Measurements from ENCODE around the gene C4orf54.

Gene C4orf54

DNA sequence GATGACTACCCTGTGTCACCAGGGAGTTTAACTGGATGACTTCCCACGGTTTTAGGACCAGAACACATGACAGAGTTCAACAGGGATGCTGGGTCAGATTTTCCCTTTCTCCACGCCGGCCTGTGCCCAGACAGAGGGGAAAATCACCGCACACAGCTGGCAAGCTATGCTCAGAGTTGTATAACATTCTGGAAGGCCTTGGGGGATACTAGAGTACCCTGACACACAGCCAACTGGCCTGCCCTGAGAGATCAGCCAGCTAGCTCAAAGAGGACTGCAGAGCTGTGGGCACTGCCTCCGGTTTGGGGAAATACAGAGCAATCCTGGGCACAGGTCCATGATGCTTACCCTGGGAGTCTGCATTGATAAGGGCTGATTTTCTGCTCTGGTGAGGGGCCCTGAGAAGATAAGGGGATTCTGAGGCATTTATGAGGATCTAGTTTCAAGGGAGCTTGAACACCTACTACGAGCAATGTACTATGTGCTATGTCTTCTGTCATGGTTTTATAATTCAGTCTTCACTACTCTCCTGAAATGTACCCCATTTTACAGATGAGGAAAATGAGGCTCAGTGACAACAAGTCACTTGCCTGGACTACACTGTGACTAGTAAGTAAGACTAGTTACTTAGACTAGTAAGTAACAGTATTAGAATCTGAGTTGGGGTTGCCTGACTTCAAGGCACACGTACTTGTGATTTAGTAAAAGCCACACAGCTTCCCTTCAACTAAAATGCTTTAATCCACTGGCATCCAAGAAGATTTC, 14.7 kb downstream of the C4orf54 start:
- H3K36me3 Mint-ChIP-seq, result no peaks in the 10 kb centered on the region
- DNase-seq (ENCODE audit: low spot score in 2 of 2) (no peak), ATAC-seq (no peak)
- H3K27ac Mint-ChIP-seq, result no peak overlapping the region
- H3K4me1 Mint-ChIP-seq, result no peaks in the 10 kb centered on the region
- H3K4me3 Mint-ChIP-seq, result no peak overlapping the region
- no peaks in the 10 kb centered on the region for H3K9me3 Mint-ChIP-seq

DNA sequence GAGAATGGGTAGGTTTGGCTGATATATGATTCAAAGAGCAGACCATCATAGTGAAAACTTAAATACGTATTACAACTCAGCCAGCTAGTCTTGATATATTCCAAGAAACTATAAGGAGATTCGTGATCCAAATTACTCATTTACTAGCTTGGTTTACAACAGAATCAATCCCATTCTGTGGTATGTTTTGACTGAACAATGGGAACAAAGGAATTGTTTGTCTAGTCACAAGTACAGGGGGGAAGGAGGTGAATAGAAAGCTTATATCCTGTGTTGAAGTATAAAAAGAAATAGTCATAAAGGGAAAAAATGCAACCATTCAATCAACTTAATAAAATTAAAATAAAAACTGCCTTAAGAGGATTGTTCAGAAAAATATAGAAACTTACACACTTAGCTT, 17.0 kb downstream of the C4orf54 start:
- no peaks in the 10 kb centered on the region for H3K9me3 Mint-ChIP-seq
- DNase-seq (ENCODE audit: low spot score in 2 of 2) (no peak), ATAC-seq (no peak)
- H3K4me3 Mint-ChIP-seq, result no peak overlapping the region
- H3K4me1 Mint-ChIP-seq, result no peaks in the 10 kb centered on the region
- no peak overlapping the region for H3K27ac Mint-ChIP-seq
- no peaks in the 10 kb centered on the region for H3K36me3 Mint-ChIP-seq

DNA sequence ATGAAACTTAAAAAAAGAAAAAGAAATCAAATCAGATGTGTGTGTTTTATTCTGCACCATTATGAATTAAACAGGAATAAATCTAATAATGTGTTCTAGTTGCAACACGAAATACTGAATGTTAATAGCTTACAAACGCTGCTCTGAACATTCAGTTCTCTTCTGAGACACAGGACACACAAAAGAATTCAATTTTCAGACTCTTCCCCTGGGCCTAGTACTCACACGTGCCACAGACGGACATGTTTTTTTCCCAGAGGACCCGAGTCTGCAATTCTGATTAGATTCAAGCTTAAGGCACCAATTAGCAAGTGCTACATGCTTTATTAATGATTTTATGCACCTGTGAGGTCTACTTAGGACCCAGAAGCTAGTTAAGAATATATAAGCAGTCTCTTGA, 20.5 kb downstream of the C4orf54 start:
- DNase-seq (ENCODE audit: low spot score in 2 of 2) (no peak), ATAC-seq (no peak)
- Mint-ChIP-seq H3K4me1 (no peaks in the 10 kb centered on the region), H3K9me3 (no peaks in the 10 kb centered on the region), H3K4me3 (no peak overlapping the region), H3K36me3 (no peaks in the 10 kb centered on the region), H3K27ac (no peak overlapping the region)

DNA sequence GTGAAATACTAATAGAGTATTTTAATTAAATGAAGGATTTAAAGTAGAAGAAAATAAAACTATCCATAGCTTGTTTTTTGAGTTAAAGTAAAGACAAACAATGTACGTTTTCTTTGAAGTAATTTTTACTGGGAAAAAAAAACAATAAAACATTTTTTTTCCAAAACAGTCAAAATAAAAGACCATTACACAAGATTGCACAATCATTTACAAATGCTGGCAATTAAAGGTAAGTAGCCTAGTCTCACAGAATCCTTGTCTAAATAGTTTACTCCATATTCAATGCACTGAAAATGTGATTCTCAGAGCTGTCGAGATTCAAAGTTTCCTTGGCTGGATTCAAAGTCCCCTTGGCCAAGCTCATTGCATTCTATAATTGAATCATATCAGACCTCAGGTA, 21.2 kb downstream of the C4orf54 start:
- H3K4me3 Mint-ChIP-seq, result no peak overlapping the region

DNA sequence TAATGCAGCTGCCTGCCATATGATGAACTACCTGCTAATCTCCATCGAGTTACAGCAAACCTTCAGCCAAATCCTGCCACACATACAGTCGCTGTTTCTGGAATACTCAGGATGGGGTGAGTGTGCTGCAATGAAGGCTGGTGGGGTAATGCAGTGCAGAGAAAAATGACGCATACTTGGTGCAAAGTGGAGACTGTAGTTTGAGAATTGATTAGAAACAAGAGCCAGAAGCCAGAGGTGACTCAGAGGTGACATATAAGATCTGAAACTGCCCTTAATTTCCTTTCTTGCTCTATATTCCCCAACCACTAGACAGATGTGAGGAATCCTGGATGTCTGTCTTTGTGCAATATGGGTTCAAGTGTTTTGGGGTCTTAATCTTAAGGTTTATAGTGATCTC, 22.0 kb downstream of the C4orf54 start:
- Mint-ChIP-seq H3K27ac (no peak overlapping the region), H3K4me1 (no peaks in the 10 kb centered on the region), H3K4me3 (no peak overlapping the region), H3K9me3 (no peaks in the 10 kb centered on the region), H3K36me3 (no peaks in the 10 kb centered on the region)
- DNase-seq (ENCODE audit: low spot score in 2 of 2) (no peak), ATAC-seq (no peak)

More for the DNA sequence above, 21.2 kb downstream of the C4orf54 start:
- Mint-ChIP-seq H3K27ac (no peak overlapping the region), H3K9me3 (no peaks in the 10 kb centered on the region), H3K4me1 (no peaks in the 10 kb centered on the region), H3K36me3 (no peaks in the 10 kb centered on the region)
- ATAC-seq (no peak), DNase-seq (ENCODE audit: low spot score in 2 of 2) (no peak)

DNA sequence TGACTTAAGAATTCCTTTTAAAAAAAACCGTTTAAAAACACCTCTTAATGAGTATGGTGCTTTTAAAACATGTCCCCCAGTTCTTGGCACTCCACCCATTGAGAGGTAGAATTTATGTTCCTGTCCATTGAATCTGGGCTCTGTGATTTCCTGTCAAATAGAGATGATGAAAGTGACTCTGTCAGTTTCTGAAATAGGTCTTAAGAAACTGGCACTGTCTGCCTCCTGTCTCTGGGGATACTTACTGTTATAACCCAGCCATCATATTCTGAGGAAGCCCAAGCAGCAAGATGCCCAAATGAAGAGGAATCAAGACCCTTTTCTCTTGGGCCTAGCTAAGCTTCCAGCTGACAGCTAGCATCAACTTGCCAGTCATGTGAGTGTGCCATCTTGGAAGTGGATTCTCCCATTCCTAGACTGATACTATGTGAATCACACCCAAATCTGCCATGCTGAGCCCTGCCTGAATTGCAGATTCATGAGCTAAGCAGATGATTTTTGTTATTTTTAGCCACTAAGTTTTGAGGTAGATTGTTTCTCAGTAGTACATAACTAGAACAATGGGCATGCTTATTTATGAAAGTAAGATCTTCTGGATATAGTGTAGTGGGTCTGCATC, 22.8 kb downstream of the C4orf54 start:
- ATAC-seq (no peak), DNase-seq (ENCODE audit: low spot score in 2 of 2) (no peak)
- Mint-ChIP-seq H3K9me3 (no peaks in the 10 kb centered on the region), H3K4me1 (no peaks in the 10 kb centered on the region), H3K36me3 (no peaks in the 10 kb centered on the region), H3K4me3 (no peak overlapping the region), H3K27ac (no peak overlapping the region)

DNA sequence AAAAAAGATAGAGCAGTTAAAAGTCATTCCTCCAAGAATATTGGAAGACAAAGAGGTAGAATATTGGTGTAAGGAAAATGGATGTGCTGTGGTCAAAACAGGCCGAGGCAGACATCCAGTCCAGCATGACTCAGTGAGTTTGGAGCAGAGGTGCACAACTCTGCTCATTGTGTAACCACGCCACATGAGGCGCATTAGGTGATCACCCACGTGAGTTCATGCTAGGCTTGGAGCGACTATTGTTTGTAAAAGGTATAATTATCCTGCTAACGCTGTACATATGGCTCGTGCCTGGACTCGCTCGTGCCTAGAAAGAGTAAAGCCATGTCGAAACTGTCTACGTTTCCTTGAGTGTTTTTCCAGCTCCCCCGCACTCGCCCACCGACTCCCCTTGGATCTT, 23.9 kb downstream of the C4orf54 start:
- Mint-ChIP-seq H3K4me3 (no peak overlapping the region), H3K27ac (no peak overlapping the region), H3K9me3 (no peaks in the 10 kb centered on the region), H3K36me3 (no peaks in the 10 kb centered on the region), H3K4me1 (no peaks in the 10 kb centered on the region)
- ATAC-seq, result no peak
- no peak for DNase-seq (ENCODE audit: low spot score in 2 of 2)

DNA sequence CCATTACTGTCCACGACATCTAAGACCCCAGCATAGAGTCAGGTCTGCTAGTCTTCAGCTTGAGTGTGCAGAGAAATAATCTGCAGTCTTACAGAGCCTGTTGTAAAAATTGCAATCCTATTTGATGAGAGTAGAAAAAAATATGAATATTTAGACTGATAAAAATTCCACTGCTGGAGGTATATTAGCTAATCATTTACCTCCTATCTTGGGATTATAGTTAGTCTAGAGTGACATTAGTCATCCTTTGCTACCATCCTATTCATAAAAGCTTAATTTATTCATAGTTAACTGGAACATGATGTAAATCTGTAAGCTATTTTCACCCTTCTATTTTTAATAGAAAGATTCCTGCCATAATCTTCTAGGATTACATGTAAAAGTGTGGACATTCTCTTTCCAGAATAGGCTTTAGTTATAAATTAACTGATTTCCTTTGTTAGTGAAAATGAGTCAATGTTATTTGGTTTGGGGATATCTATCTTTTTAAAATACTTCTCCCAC, 26.7 kb downstream of the C4orf54 start:
- no peaks in the 10 kb centered on the region for H3K4me1 Mint-ChIP-seq
- ATAC-seq, result no peak
- no peak for DNase-seq (ENCODE audit: low spot score in 2 of 2)
- no peak overlapping the region for H3K27ac Mint-ChIP-seq
- no peaks in the 10 kb centered on the region for H3K36me3 Mint-ChIP-seq
- no peak overlapping the region for H3K4me3 Mint-ChIP-seq
- no peaks in the 10 kb centered on the region for H3K9me3 Mint-ChIP-seq

DNA sequence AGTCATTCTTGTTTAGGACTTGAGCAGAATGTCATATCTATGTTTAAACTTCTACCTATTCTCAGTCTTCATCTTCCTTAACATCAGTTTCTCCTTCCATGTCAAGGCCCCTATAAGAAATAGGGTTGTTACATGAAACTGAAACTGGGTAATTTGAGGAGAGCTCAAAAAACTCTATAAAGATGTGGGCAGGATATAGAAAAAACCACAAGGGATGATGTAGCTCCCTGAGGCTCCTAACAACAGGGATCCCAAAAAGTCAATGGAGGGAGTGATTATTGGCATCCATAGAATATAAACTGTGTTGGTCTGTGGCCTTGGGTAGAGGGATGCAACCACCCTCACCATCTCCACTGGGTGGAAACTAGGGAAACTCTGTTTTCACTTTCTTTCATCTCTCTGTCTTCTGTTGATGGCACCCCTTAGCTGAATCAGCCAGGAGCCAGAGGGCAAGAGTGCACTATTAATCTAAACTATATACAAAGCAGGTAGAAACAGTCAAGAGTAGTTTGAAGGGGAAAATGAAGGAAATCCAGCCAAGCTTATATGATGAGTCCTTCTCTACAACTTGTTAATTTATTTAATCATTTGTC, 27.6 kb downstream of the C4orf54 start:
- no peak overlapping the region for H3K27ac Mint-ChIP-seq
- H3K9me3 Mint-ChIP-seq, result no peaks in the 10 kb centered on the region
- no peaks in the 10 kb centered on the region for H3K4me1 Mint-ChIP-seq
- ATAC-seq, result no peak
- H3K4me3 Mint-ChIP-seq, result no peak overlapping the region
- no peak for DNase-seq (ENCODE audit: low spot score in 2 of 2)
- no peaks in the 10 kb centered on the region for H3K36me3 Mint-ChIP-seq

DNA sequence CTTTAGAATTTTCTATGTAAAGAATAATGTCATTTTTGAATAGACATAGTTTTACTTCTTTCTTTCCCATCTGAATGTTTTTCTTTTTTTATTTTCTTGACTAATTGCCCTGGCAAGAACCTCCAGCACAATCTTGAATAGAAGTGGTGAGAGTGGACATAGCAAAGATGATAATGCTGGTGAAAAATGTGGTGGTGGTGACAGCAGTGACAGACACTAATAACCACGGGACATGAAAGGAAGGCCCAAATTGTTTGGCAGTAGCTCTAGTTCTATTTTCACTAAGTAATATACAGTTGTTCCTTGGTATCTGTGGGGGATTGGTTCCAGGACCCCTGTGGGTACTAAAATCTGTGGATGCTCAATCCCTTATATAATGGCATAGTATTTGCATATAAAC, 29.6 kb downstream of the C4orf54 start:
- H3K4me1 Mint-ChIP-seq, result no peaks in the 10 kb centered on the region
- H3K4me3 Mint-ChIP-seq, result no peak overlapping the region
- no peaks in the 10 kb centered on the region for H3K36me3 Mint-ChIP-seq
- H3K9me3 Mint-ChIP-seq, result no peaks in the 10 kb centered on the region
- H3K27ac Mint-ChIP-seq, result no peak overlapping the region
- DNase-seq (ENCODE audit: low spot score in 2 of 2), result no peak
- ATAC-seq, result no peak

DNA sequence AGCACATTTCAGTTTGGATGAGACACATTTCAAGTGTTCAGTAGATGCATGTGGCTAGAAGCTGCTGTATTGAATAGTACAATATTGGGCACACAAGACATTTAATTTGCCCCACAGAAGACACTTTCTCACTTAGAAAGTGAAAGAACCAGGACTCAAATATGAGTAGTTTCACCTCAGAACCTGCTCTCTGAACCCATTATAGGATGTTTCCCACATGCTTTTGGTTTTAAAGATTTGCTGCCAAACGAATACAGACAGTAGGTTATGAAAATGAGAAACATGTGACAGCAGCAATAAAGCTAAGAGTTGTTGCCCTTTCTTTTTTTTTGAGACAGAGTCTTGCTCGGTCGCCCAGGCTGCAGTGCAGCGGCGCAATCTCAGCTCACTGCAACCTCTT, 32.3 kb downstream of the C4orf54 start:
- Mint-ChIP-seq H3K9me3 (no peaks in the 10 kb centered on the region), H3K4me3 (no peak overlapping the region), H3K4me1 (no peaks in the 10 kb centered on the region), H3K36me3 (no peaks in the 10 kb centered on the region), H3K27ac (no peak overlapping the region)
- DNase-seq (ENCODE audit: low spot score in 2 of 2) (no peak), ATAC-seq (no peak)

DNA sequence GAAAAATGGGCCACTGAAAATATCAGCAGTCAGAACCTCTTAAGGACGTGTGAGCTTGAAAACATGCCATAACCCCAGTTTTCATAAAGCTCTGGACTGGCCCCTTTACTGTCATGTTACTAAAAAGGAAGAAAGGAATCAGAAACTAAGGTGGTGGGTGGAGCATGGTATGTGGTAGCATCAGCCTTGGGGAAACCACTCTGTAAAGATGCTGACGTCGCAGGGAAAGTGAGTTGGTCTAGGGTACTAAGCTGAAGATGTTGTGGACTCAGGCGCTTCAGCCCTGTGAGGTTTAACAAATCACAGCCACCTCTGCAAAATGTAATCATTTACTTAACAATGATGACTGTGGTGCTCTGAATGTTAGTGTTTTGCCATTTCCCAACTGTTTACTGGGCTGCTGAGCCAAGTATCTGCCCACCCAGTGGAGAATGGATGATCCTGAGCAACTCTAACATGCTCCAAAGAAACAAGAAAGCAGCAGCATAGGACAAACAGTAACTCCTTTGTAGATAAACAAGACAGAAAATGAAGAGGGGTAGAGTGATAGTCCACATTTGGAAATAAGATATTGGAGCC, 33.4 kb downstream of the C4orf54 start:
- Mint-ChIP-seq H3K27ac (no peak overlapping the region), H3K9me3 (no peaks in the 10 kb centered on the region), H3K4me3 (no peak overlapping the region), H3K36me3 (no peaks in the 10 kb centered on the region), H3K4me1 (no peaks in the 10 kb centered on the region)
- DNase-seq (ENCODE audit: low spot score in 2 of 2), result no peak
- peak; percentile 68 for ATAC-seq

DNA sequence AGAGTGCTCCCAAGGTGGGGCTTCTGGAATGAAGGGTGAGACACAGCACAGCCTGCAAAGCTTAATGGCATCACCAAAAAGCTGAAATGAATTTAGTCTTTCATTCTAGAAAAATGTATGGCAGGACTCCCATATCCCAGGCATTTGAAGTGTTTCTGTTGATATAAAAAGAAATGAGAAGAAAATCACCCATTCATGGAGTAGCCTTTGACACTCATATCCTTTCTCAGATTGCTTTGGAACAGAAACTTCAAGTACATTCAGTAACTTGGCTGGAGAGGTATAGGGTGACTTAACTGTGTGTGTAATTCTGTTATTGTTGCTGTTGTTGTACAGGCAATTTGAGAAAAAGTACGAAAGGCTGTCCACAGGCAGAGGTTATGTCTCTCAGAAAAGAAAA, 35.3 kb downstream of the C4orf54 start:
- ATAC-seq (no peak), DNase-seq (ENCODE audit: low spot score in 2 of 2) (no peak)
- Mint-ChIP-seq H3K27ac (no peak overlapping the region), H3K4me1 (no peaks in the 10 kb centered on the region), H3K36me3 (no peaks in the 10 kb centered on the region), H3K9me3 (no peaks in the 10 kb centered on the region), H3K4me3 (no peak overlapping the region)

DNA sequence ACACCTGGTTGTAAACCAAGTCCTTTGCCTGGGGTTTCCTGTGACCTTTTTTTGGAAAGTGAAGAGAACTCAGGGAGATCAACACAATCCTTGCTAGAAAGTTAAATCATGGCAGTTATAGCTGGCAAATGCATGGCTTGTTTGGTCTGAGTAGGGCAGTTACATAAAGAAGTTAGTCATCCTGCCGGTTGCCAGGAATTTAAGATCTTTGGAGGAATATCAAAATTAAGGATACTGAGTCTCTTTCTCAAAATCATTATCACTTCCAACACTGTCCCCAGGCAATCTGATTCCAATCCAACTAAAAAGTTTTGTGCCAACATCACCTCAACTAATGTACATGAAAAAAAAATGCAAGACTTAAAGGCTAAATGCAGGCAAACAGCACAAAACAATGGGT, 40.3 kb downstream of the C4orf54 start:
- Mint-ChIP-seq H3K9me3 (no peaks in the 10 kb centered on the region), H3K4me1 (no peaks in the 10 kb centered on the region), H3K36me3 (no peaks in the 10 kb centered on the region), H3K4me3 (no peak overlapping the region), H3K27ac (no peak overlapping the region)
- no peak for DNase-seq (ENCODE audit: low spot score in 2 of 2)
- no peak for ATAC-seq

DNA sequence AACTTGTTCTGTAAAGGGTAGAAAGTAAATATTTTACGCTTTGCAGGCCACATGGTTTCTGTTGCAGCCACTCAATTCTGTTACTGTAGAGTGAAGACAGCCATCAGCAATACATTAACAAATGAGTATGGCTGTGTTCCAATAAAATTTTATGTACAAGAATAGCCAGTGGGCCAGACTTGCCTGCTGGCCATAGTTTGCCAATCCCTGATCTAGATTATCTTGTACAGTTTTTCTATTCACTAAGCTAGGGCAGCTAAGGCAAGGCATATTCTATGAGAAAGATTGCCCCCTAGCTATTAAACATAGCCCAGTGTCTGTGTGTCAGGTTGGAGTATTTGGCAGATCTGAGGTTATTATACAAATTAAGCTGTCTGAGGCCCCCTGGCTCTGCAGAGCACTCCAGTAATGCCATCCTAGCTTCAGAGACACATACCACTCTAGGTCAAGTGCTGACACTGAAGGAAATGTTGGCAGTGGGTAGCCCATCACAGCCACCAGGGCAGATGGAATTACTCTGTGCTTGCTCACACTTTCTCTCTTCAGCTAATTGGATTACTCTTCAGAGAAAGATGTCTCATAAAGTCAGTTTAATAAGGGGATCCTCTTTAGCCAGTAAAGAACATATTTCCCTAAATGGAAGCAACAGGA, 42.3 kb downstream of the C4orf54 start:
- no peak for DNase-seq (ENCODE audit: low spot score in 2 of 2)
- H3K36me3 Mint-ChIP-seq, result no peaks in the 10 kb centered on the region
- H3K4me3 Mint-ChIP-seq, result no peak overlapping the region
- no peaks in the 10 kb centered on the region for H3K9me3 Mint-ChIP-seq
- peak; percentile 21 for ATAC-seq
- H3K4me1 Mint-ChIP-seq, result no peaks in the 10 kb centered on the region
- H3K27ac Mint-ChIP-seq, result no peak overlapping the region

Data from stimulated activated effector memory CD8-positive, alpha-beta T cell treated with anti-CD3 and anti-CD28 coated beads, Interleukin-12 subunit alpha, Interleukin-12 subunit beta, amount 100 ng/mL, for 72 hours (primary cell).